UCSD-AML1 (cell line): Measurements from ENCODE around the gene TBC1D3B.
"Not testable (repeated sequence)": the region's sequence is repeated elsewhere in the genome, so short reads cannot be mapped to it uniquely, and the experiment has no call there.

Experiments used
- DNase-seq: peaks from one replicate; lab custom pipeline; 2025; ENCODE audit not compliant: unreplicated experiment; lab: John Stamatoyannopoulos, UW

Gene TBC1D3B

DNA sequence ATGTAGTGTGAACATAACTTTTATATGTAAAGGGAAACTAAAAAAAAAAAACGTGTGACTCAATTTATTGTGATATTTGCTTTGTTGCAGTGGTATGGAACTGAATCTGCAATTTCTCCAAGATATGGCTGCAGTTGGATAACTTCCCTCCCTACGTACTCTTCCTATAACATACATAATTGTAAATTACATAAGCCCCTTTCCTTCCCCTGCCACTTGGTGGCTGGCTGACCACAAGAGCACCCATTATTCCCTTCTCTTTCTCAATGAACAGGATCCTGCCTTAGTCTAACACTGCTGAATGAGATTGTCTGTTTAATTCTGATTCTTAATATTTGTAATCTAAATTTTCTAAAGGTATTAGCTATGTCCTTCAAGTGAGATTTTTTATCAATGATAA is 45.0 kb downstream of the TBC1D3B start:
- no peak for DNase-seq

DNA sequence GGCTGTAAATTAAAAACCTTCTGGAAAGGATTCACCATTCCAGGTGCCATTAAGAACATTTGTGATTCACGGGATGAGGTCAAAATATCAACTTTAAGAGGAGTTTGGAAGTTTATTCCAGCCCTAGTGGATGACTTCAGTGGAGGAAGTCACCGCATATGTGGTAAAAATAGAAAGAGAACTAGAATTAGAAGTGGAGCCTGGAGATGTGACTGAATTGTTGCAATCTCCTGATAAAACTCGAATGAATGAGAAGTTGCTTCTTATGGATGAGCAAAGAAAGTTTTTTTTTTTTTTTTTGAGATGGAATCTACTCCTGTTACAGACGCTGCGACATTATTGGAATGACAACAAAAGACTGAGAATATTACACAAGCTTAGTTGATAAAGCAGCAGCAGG is 46.1 kb downstream of the TBC1D3B start:
- DNase-seq = no peak

DNA sequence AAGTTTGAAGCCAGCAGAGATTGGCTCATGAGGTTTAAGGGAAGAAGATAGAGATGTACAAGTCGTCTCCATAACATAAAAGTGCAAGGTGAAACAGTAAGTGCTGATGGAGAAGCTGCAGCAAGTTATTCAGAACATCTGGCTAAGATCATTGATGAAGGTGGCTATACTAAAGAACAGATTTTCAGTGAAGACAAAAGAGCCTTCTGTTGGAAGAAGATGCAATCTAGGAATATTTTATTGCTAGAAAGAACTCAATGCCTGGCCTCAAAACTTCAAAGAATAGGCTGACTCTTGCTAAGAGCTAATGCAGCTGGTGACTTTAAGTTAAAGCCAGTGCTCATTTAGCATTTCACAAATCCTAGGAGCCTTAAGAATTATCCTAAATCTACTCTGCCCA is 46.8 kb downstream of the TBC1D3B start:
- no peak for DNase-seq

DNA sequence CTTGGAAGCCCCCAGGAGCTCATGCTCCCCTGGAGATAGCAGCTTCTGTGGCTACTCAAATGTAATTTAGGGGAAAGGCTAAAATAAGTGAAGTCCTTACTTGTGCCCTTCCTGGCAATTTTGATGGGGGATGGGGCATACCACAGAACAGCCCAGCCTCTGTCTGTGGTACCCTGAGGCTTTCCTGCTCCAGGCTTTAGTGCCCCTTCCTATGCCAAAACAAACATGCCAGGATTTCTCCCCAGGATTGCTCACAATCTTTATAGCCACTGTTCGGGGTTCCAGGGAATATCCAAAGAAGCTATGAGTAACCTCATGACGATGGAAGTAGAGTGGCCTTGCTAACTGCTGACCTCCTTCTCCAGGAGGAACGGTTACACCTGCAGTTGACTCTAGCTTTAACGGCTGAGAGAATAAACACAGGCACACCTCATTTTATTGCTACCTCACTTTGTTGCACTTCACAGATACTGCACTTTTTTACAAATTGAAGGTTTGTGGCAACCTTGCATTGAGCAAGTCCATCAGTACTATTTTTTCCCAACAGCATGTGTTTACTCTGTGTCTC is 47.9 kb downstream of the TBC1D3B start:
- DNase-seq = no peak

DNA sequence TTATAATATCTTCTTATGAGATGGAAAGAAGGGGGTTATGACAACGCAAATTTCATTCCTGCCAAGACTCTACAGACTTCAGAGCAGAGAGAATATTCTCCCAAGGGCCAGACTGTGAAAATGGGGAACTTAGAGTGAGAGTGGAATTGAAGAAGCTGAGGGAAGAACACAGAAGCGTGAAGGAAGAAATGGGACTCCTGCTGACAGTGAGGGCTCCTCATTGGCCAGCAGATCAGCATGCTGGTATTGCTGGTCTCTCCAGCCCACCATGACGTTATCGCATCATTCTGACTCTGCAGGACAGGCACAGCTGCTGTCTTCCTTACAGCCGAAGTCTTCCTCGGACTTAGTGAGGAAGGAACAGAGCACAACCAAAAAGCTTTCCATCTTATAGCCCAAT is 48.5 kb downstream of the TBC1D3B start:
- DNase-seq = no peak

DNA sequence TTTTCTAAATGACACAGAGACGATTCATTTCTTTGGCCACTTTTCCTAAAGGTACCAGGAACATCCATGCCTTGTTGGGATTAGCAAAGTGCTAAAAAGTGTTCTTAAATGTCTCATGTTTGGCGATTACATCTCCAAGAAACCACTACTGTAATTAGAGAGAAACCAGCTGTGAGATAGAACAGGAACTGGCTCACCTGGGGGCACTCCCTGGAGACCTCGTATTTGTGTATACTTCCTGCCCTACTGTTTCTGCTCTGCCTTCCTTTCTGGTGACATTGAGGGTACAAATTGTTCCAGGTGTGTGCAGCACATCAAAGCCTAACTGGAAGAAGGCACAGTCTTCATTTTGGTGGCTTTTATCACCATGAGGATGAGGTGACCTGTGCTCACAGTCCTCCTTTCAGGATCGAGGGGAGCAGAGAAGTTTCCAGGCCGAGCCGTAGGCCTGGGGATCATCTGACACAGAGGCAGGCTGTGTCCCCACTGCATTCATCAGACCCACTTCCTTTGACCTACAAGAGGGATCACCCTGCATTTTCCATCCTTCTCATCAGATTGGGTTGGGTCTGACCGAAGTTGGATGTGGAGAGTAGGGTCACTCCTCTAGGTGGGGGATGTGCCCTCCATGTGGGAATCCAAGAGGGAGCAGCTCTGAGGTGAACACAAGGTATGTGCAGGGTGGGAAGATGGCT is 49.1 kb downstream of the TBC1D3B start:
- no peak for DNase-seq

DNA sequence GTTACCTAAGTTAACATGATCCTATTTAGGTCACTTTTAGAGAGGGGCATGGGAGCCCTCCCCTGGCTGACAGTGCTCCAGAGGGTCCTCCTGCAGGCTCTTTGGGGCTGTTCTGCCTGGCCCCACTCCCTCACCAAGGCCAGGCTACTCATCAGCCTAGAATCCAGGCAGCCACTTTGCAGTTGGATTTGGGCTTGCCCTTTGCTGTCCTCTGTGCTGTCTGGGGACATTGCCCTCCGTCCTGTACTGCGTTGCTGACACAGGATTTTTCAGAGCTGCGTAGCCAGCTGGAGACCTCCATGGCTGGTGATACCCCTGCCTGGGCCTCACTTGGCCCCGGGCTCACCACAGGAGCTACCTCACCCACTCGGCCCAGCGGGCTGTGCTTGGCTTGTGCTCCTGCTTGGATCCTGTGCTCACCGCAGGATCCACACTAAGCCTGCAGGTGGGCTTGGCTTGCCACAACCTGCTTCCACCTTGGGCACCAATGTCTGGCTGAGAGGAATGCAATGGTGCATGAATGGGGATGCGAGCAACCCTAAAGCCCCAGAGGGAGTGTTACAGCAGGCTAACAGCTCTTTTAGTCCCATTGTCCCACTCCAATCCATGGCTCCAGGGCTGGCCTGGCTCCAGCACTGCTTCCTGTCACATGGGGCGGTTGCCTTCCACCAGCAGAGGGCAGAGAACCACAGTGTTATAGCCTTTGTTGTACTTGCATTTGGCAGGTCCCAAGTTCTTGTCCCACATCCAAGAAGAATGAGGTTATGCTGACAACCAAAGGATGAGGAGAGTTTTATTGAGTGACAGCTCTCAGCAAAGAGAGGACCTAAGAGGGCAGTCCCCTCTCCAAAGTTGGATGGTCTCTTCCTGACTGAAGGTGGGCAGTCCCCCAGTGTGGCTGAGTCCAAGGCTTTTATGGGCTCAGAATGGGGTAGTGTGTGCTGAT is 51.3 kb downstream of the TBC1D3B start:
- no peak for DNase-seq

DNA sequence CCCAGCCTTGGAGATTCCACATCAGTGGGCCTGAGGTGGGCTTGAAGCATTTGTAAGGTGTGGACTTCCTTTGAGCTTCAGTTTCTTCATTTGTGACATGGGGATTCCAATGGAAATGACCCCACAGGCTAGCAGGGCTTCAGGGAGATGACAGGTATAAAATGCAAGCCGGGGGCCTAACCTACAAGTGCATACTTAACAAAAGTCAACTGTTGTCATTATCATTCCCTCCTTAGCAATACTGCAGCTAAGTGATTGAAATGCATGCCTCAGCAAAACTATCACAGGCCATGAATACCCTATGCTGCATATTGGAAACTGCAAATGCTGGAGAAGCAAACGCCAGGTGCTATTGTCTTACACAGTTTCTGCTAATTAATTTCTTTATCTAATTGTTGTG is 53.0 kb downstream of the TBC1D3B start:
- DNase-seq = no peak

DNA sequence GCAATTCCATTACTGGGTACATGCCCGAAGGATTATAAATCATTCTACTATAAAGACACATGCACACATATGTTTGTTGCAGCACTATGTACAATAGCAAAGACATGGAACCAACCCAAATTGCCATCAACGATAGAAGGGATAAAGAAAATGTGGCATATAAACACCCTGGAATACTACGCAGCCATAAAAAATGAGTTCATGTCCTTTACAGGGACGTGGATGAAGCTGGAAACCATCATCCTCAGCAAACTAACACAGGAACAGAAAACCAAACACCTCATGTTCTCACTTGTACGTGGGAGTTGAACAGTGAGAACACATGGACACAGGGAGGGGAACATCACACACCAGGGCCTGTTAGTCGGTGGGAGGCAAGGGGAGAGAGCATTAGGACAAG is 55.3 kb downstream of the TBC1D3B start:
- DNase-seq = not testable (repeated sequence)

DNA sequence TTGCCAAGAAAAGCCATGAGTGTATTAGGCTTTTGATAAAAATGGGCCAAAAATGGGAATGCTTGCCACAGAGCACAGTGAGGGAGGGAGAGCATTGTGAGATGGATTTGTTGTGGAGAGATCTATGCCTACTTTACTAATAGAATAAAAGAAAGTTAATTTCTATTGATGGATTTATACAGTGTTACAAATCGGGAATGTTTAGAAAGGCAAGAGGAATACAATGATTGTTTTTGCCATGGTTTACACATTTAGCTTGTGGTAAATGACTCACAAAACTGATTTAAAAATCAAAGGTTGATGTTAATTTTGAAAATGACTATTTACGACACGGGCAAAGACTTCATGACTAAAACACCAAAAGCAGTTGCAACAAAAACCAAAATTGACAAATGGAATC is 56.2 kb downstream of the TBC1D3B start:
- no peak for DNase-seq

DNA sequence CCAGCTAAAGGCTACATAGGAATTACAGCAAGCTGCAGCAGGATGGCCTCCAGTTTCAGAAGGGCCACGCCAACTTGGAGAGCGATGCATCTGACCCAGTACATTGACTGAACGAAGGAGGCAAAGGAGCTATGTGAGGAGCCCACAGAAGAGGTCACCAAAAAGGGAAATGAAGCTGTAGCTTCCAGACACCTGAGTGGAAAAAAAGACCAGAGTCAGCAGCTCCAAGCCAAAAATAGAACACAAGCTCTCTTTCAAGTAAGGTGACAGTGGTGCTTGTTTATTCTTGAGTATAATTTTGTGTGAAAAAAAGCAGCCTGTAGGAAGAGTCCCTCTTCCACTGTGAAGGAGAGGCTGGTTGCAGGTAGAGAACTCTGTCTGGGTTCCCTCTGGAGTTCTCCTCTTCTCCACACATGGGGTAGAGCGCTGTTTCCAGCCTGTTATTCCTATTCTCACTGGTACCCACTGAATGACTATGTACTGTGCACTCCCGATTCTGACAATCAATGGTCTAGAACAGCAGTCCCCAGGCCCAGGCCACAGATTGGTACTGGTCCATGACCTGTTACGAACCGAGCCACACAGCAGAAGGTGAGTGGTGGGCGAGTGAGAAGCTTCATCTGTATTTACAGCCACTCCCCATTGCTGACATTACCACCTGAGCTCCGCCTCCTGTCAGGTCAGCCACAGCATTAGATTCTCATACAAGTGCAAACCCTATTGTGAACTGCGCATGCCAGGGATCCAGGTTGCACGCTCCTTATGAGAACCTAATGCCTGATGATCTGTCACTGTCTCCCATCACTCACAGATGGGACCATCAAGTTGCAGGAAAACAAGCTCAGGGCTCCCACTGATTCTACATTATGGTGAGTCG is 57.7 kb downstream of the TBC1D3B start:
- no peak for DNase-seq

DNA sequence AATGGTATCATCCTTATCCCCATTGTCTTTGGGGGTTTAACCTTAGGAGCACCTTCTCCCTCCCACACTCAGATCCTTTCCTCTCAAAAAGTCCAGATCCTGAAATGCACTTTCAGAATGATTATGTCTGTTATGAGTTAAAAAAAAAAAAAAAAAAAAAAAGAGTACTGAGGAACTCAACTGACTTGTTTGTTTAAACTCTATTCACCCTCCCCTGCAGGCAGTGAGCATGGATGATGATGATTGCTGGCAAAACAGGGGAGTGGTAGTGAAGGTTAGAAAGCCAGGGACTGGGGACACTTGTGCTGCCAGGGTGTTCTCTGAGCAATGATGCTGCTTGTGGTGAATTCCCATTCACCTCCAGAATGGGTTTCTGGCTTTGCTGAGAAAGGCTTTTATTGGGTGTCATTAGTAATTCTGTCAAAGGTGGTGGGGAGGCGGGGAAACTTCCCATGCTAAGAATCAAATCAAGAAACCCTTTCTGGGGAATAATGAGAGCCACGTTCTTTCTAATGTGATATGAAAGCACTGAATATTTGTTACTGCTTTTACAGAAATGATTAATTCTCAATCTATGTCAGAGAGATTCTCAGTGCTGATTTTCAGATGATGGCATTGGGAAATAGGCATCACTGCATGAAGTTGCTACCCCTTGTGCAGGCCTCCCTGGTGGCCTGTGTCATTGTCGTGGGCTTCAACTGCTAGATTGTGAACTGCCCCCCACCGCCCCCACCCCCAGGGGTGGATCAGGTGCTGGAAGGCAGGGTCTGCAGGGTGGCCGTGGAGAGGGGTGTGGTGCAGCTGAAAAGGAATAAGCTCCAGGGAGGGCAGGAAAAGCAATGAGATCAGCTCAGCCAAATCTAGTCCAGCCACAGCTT is 58.7 kb downstream of the TBC1D3B start:
- no peak for DNase-seq
